Measurements from ENCODE around the gene ESR1. TPM values are rescaled to one million over a fixed set of nuclear protein-coding genes. Genes with fewer than 3 reads are reported as not detected.

ESR1 gene
- total RNA-seq, 1 experiment from 2014 or later, result 0.98 TPM

DNA sequence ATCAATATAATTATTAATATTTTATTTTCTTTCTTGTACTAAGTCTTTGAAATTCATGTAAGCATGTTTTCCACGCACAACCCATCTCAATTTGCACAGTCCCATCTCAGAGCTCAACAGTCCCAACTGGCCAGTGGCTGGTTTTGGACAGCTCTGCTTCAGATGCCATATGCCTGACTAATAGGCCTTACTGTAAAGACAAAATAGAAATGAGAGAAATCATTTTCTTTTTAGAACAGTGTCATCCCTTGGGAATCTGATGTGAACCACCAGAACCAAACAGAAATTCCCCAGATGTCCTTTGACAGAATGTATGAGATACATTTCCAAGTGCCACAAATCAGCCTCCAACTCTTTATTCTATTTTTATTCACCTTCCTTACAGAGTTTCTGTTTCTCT, 338.9 kb downstream of the ESR1 start:
- ATAC-seq, result no peak
- DNase-seq (ENCODE audit: low spot score), result no peak
- Mint-ChIP-seq H3K36me3 (no peaks in the 10 kb centered on the region), H3K27ac (no peak overlapping the region), H3K9me3 (no peaks in the 10 kb centered on the region), H3K4me3 (no peak overlapping the region), H3K4me1 (peaks cover 12% of the 10 kb centered on the region), H3K27me3 (ENCODE audit: low read depth) (no peaks in the 10 kb centered on the region)
- CTCF ChIA-PET, result no interaction called here
- POLR2A ChIA-PET, result no interaction called here
- TF ChIP-seq NFYB (CRISPR knock-in tag; conservative IDR thresholded peaks at IDR 0.05; ENCODE audit: low read depth), result no peak
- TF ChIP-seq, protein P1, sequence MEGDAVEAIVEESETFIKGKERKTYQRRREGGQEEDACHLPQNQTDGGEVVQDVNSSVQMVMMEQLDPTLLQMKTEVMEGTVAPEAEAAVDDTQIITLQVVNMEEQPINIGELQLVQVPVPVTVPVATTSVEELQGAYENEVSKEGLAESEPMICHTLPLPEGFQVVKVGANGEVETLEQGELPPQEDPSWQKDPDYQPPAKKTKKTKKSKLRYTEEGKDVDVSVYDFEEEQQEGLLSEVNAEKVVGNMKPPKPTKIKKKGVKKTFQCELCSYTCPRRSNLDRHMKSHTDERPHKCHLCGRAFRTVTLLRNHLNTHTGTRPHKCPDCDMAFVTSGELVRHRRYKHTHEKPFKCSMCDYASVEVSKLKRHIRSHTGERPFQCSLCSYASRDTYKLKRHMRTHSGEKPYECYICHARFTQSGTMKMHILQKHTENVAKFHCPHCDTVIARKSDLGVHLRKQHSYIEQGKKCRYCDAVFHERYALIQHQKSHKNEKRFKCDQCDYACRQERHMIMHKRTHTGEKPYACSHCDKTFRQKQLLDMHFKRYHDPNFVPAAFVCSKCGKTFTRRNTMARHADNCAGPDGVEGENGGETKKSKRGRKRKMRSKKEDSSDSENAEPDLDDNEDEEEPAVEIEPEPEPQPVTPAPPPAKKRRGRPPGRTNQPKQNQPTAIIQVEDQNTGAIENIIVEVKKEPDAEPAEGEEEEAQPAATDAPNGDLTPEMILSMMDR (IDR thresholded peaks at IDR 0.05), result no peak
- TF ChIP-seq ATF2 (CRISPR knock-in tag; IDR thresholded peaks at IDR 0.05; ENCODE audit: borderline replicate concordance, low read depth), result no peak
- TF ChIP-seq, protein P2, sequence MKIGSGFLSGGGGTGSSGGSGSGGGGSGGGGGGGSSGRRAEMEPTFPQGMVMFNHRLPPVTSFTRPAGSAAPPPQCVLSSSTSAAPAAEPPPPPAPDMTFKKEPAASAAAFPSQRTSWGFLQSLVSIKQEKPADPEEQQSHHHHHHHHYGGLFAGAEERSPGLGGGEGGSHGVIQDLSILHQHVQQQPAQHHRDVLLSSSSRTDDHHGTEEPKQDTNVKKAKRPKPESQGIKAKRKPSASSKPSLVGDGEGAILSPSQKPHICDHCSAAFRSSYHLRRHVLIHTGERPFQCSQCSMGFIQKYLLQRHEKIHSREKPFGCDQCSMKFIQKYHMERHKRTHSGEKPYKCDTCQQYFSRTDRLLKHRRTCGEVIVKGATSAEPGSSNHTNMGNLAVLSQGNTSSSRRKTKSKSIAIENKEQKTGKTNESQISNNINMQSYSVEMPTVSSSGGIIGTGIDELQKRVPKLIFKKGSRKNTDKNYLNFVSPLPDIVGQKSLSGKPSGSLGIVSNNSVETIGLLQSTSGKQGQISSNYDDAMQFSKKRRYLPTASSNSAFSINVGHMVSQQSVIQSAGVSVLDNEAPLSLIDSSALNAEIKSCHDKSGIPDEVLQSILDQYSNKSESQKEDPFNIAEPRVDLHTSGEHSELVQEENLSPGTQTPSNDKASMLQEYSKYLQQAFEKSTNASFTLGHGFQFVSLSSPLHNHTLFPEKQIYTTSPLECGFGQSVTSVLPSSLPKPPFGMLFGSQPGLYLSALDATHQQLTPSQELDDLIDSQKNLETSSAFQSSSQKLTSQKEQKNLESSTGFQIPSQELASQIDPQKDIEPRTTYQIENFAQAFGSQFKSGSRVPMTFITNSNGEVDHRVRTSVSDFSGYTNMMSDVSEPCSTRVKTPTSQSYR (CRISPR knock-in tag; IDR thresholded peaks at IDR 0.05), result no peak
- no peak for TF ChIP-seq ARID4B (CRISPR knock-in tag; IDR thresholded peaks at IDR 0.05; ENCODE audit: borderline replicate concordance)

DNA sequence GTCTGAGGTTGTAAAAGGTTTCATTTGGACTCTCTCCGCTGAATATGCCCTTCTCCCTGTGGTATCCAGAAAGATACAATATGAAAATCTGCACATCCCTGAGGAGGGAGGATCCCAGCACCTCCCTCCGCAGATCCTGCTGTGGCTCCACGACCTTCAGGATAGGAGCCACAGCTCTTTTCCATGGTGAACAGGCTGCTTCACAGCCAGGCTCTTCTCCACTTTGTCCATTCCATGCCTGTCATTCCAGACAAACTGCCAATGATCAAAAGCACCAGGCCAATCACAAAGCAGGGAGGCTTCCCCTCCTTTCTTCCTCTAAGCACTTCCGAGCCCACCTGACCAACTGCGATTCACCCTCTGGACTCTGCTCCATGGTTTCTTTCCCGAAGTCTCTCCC, 339.8 kb downstream of the ESR1 start:
- ATAC-seq, result no peak
- peaks cover 12% of the 10 kb centered on the region for H3K4me1 Mint-ChIP-seq
- no peak for DNase-seq (ENCODE audit: low spot score)
- no peaks in the 10 kb centered on the region for H3K27me3 Mint-ChIP-seq (ENCODE audit: low read depth)
- no peak for TF ChIP-seq RELA (CRISPR knock-in tag; IDR thresholded peaks at IDR 0.05; ENCODE audit: borderline replicate concordance)
- TF ChIP-seq HMGA2 (CRISPR knock-in tag; IDR thresholded peaks at IDR 0.05), result no peak
- TF ChIP-seq, protein P3, sequence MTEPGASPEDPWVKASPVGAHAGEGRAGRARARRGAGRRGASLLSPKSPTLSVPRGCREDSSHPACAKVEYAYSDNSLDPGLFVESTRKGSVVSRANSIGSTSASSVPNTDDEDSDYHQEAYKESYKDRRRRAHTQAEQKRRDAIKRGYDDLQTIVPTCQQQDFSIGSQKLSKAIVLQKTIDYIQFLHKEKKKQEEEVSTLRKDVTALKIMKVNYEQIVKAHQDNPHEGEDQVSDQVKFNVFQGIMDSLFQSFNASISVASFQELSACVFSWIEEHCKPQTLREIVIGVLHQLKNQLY (CRISPR knock-in tag; IDR thresholded peaks at IDR 0.05), result no peak
- TF ChIP-seq MXD4 (CRISPR knock-in tag; IDR thresholded peaks at IDR 0.05; ENCODE audit: borderline replicate concordance), result no peak
- TF ChIP-seq STAT6 (CRISPR knock-in tag; conservative IDR thresholded peaks at IDR 0.05; ENCODE audit: low read depth), result no peak
- no peak for TF ChIP-seq CREB1 (CRISPR knock-in tag; IDR thresholded peaks at IDR 0.05)
- TF ChIP-seq E2F1 (CRISPR knock-in tag; IDR thresholded peaks at IDR 0.05), result no peak
- TF ChIP-seq, protein P4, sequence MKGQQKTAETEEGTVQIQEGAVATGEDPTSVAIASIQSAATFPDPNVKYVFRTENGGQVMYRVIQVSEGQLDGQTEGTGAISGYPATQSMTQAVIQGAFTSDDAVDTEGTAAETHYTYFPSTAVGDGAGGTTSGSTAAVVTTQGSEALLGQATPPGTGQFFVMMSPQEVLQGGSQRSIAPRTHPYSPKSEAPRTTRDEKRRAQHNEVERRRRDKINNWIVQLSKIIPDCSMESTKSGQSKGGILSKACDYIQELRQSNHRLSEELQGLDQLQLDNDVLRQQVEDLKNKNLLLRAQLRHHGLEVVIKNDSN (CRISPR knock-in tag; IDR thresholded peaks at IDR 0.05), result no peak
- no peak for TF ChIP-seq GTF2I (CRISPR knock-in tag; conservative IDR thresholded peaks at IDR 0.05)
- H3K36me3 Mint-ChIP-seq, result no peaks in the 10 kb centered on the region
- no peaks in the 10 kb centered on the region for H3K9me3 Mint-ChIP-seq
- ChIA-PET CTCF (interaction anchor here (1.1 to 1.2 kb wide), 2 partner anchors 23 to 499 kb away, joined by 3 to 8 read pairs; no protein-coding TSS in a partner anchor), POLR2A (no interaction called here)
- H3K27ac Mint-ChIP-seq, result no peak overlapping the region
- no peak overlapping the region for H3K4me3 Mint-ChIP-seq
